ENCODE results near the gene NEK7.

NEK7 gene

DNA sequence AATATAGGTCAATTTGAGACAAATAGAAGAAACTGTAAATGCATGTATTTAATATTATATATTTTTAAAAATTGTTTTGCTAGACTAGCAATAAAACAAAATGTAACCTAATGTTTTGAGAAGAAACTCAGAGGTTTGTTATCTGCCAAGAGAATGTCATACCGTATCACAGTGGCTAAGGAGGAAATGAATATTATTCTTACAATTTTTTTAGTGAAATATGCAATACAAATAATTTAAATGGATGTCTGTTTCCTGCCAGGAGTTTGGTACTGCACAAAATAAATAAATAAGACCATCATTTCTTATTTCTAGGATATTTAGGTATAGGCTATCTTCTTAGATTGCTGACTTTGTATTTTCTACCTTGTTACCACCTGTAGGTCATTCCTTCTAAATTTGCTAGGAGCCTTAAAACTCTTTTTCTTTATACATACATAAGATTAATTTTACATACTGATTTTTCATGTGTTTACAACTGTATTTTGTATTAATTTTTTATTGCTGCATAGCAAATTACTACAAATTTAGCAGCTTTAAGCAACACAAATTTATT is 113.6 kb downstream of the NEK7 start:
- H3K4me3 ChIP-seq (ENCODE audit: low read depth, low read length) = no peak overlapping the region
- no peaks in the 10 kb centered on the region for H3K27me3 ChIP-seq
- H3K36me3 ChIP-seq = no peaks in the 10 kb centered on the region
- TF ChIP-seq, protein P1, sequence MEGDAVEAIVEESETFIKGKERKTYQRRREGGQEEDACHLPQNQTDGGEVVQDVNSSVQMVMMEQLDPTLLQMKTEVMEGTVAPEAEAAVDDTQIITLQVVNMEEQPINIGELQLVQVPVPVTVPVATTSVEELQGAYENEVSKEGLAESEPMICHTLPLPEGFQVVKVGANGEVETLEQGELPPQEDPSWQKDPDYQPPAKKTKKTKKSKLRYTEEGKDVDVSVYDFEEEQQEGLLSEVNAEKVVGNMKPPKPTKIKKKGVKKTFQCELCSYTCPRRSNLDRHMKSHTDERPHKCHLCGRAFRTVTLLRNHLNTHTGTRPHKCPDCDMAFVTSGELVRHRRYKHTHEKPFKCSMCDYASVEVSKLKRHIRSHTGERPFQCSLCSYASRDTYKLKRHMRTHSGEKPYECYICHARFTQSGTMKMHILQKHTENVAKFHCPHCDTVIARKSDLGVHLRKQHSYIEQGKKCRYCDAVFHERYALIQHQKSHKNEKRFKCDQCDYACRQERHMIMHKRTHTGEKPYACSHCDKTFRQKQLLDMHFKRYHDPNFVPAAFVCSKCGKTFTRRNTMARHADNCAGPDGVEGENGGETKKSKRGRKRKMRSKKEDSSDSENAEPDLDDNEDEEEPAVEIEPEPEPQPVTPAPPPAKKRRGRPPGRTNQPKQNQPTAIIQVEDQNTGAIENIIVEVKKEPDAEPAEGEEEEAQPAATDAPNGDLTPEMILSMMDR (IDR thresholded peaks at IDR 0.05; ENCODE audit: low read depth, low read length) = no peak
- H3K4me1 ChIP-seq = peaks cover 11% of the 10 kb centered on the region
- DNase-seq = no peak
- H3K9me3 ChIP-seq = no peaks in the 10 kb centered on the region

DNA sequence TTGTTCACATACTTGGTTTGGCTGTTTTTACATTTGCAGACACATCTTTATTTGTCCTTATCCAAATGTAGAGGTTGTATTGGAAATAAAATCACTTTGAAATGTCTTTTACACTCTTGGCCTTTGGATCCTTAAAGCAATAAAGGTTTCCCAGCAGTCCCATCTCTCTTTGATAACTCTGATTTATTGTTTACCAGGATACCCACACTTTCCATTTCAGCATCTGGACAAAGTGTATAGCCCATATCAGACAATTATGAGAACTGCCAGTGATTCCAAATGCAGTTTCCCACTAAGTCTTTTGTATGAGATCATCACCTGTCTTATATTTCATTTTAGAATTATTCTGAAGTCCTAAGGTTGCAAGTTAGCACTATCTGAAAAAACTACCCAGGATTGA is 114.7 kb downstream of the NEK7 start:
- TF ChIP-seq, protein P1 (IDR thresholded peaks at IDR 0.05; ENCODE audit: low read depth, low read length) = no peak
- DNase-seq = no peak
- no peak overlapping the region for H3K4me3 ChIP-seq (ENCODE audit: low read depth, low read length)
- no peaks in the 10 kb centered on the region for H3K9me3 ChIP-seq
- H3K27me3 ChIP-seq = no peaks in the 10 kb centered on the region
- H3K4me1 ChIP-seq = peaks cover 19% of the 10 kb centered on the region
- H3K36me3 ChIP-seq = no peaks in the 10 kb centered on the region

DNA sequence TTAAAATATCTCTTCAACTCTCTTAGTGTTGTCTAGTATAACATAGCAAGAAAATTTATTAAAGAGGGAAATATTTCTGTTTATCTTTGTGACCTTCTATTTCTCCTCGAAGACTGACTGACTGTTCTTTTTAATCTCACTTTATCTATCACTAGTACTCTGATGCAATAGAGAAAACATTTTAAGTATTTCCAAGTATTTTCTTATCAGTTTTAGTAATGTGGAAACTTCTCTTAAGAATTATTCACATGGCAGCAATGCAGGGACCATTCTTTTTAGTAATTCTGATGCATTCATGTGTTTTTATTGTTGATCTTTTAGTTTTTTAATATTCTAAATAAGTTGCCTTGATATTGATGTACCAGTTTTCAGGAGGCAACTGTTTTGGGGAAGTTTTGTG is 115.7 kb downstream of the NEK7 start:
- Histone ChIP-seq H3K4me3 (ENCODE audit: low read depth, low read length) (no peak overlapping the region), H3K27me3 (no peaks in the 10 kb centered on the region), H3K36me3 (no peaks in the 10 kb centered on the region), H3K4me1 (peaks cover 21% of the 10 kb centered on the region), H3K9me3 (no peaks in the 10 kb centered on the region)
- TF ChIP-seq, protein P1 (IDR thresholded peaks at IDR 0.05; ENCODE audit: low read depth, low read length) = no peak
- no peak for DNase-seq

DNA sequence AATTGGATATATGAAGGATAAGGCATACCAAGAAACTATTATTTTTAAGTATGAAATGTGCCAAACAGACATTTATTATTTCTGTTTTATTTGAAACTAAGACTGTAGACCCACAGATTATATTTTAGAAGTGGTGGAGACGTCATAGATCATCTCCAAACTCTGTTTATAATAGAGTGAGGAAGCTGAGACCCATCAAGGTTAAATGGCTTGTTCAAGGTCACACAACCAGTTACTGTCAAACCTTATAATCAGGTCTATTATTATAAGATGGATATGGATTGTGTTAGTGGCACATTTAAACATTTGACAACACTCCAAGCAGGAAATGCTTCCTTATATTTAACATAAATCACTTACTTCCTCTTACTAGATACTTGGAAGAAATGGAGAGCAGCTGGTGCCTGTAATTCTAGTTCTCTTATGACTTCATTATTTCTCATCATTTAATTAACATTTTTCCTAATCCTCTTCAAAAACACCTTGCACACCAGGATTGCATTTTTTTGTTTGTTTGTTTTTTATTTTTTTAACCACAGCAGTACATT is 117.0 kb downstream of the NEK7 start:
- Histone ChIP-seq H3K4me1 (peaks cover 21% of the 10 kb centered on the region), H3K27me3 (no peaks in the 10 kb centered on the region), H3K4me3 (ENCODE audit: low read depth, low read length) (no peak overlapping the region), H3K36me3 (no peaks in the 10 kb centered on the region), H3K9me3 (no peaks in the 10 kb centered on the region)
- TF ChIP-seq, protein P1 (IDR thresholded peaks at IDR 0.05; ENCODE audit: low read depth, low read length) = no peak
- DNase-seq = no peak

DNA sequence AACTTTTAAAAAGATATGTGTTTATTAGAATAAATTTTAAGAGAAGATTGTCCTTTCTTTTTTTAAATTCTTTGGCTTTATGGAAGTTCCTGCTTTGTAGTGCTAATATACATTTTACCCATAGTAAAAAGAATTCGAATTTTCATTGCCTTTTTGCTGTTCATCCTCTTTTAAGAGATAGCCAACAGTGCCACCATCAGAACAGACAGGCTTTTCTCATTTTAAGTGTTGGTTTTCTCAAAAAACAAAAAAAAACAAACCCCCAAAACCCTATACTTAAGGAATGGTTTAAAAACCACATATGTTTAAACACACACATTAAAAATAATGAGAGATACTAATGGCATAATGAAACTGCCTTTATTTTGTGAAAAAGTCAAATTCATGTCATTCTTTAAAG is 118.8 kb downstream of the NEK7 start:
- H3K9me3 ChIP-seq = no peaks in the 10 kb centered on the region
- no peak overlapping the region for H3K4me3 ChIP-seq (ENCODE audit: low read depth, low read length)
- peaks cover 21% of the 10 kb centered on the region for H3K4me1 ChIP-seq
- H3K36me3 ChIP-seq = no peaks in the 10 kb centered on the region
- TF ChIP-seq, protein P1 (IDR thresholded peaks at IDR 0.05; ENCODE audit: low read depth, low read length) = no peak
- no peaks in the 10 kb centered on the region for H3K27me3 ChIP-seq
- DNase-seq = no peak

DNA sequence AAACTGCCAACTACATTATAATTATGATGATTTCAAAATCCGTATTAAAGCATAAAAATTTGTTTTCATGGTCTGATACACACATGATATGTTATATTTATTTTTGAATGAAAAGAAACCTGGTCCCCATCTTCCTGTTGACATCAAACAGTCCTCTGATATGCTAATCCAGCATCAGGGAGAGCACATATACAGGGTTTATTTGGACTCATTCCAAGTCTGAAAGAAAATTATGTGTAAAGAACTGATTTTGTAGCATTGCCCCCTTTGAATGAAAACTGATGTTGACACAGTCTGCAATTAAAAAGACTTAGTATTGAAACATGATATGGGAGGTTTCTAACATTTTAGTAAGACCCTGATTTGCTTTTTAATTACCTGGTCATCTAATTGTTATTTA is 119.4 kb downstream of the NEK7 start:
- no peak overlapping the region for H3K4me3 ChIP-seq (ENCODE audit: low read depth, low read length)
- TF ChIP-seq, protein P1 (IDR thresholded peaks at IDR 0.05; ENCODE audit: low read depth, low read length) = no peak
- peaks cover 21% of the 10 kb centered on the region for H3K4me1 ChIP-seq
- H3K36me3 ChIP-seq = no peaks in the 10 kb centered on the region
- no peaks in the 10 kb centered on the region for H3K27me3 ChIP-seq
- DNase-seq = no peak
- no peaks in the 10 kb centered on the region for H3K9me3 ChIP-seq

All from BE2C (cell line).